ENCODE results near the gene FHAD1. TPM values are rescaled to one million over a fixed set of nuclear protein-coding genes. Genes with fewer than 3 reads are reported as not detected.

FHAD1 gene
- total and polyA plus RNA-seq, 2 donors (not counting 1 experiment from before 2014, with no cell fraction given), result not detected

GRCh38 chr1:15224259-15224869, 22.7 kb upstream of the FHAD1 start:
- Histone ChIP-seq H3K79me2 (ENCODE audit: control insufficient read depth, insufficient read depth, low read length) (no peaks in the 10 kb centered on the region), H3K27me3 (replicated peaks in 1 of 4; ENCODE audit: control extremely low read depth in 1 of 4, control insufficient read depth in 3 of 4, insufficient read depth in 4 of 4, low read length in 3 of 4) (no peaks in the 10 kb centered on the region), H3K9ac (ENCODE audit: low read length) (no peak overlapping the region), H3K4me2 (replicated peaks; ENCODE audit: low read depth, low read length, poor library complexity, severe bottlenecking) (no peak overlapping the region), H3K4me1 (ENCODE audit: control insufficient read depth in 2 of 2, insufficient read depth in 2 of 2, low read length in 2 of 2) (peaks cover 0 to 3% of the 10 kb centered on the region in 2 donors), H3K27ac (ENCODE audit: low read length in 2 of 2) (no peak overlapping the region), H3K9me3 (ENCODE audit: control extremely low read depth in 1 of 3, control insufficient read depth in 2 of 3, insufficient read depth in 1 of 3, low read length in 2 of 3) (no peaks in the 10 kb centered on the region), H3K36me3 (replicated peaks in 1 of 2; ENCODE audit: control extremely low read depth in 1 of 2, control insufficient read depth in 1 of 2, extremely low read depth in 1 of 2, insufficient read depth in 2 of 2, low read length in 1 of 2) (no peaks in the 10 kb centered on the region), H3K4me3 (ENCODE audit: control extremely low read depth in 1 of 5, extremely low read depth in 1 of 5, insufficient read depth in 1 of 5, low read depth in 2 of 5, low read length in 4 of 5) (no peak overlapping the region), H2AFZ (ENCODE audit: insufficient read depth, low read depth, low read length, poor library complexity, severe bottlenecking) (no peak overlapping the region), H4K20me1 (ENCODE audit: control insufficient read depth, insufficient read depth, low read length, poor library complexity, severe bottlenecking) (no peaks in the 10 kb centered on the region)
- intact Hi-C loops (cut with micrococcal nuclease), result no loop called here
- ChIA-PET CTCF (interaction anchor here (1.1 kb wide), 1 partner anchor 16 kb away, joined by 3 read pairs; no protein-coding TSS in a partner anchor), POLR2A (no interaction called here)
- whole genome bisulfite sequencing (ENCODE audit: insufficient coverage), result 60% methylated on average over 6 of the region's 8 CpGs
- Mint-ChIP-seq H3K9me3 (ENCODE audit: insufficient read depth) (no peaks in the 10 kb centered on the region), H3K4me3 (no peak overlapping the region), H3K27me3 (peaks cover 6% of the 10 kb centered on the region), H3K4me1 (peaks cover 8% of the 10 kb centered on the region), H3K27ac (no peak overlapping the region)
- TF ChIP-seq EZH2 (IDR thresholded peaks at IDR 0.05; ENCODE audit: borderline replicate concordance, insufficient read depth, low read depth, low read length, poor library complexity, severe bottlenecking) (no peak), CTCF (IDR thresholded peaks at IDR 0.05) (no peak)
- no peak for DNase-seq
- no peak for ATAC-seq (ENCODE audit: low read depth)

- Mint-ChIP-seq H3K9me3 (ENCODE audit: insufficient read depth) (no peaks in the 10 kb centered on the region), H3K4me1 (peaks cover 8% of the 10 kb centered on the region), H3K4me3 (no peak overlapping the region), H3K27ac (no peak overlapping the region), H3K27me3 (peaks cover 4% of the 10 kb centered on the region)
- Histone ChIP-seq H3K9me3 (ENCODE audit: control extremely low read depth in 1 of 3, control insufficient read depth in 2 of 3, insufficient read depth in 1 of 3, low read length in 2 of 3) (no peaks in the 10 kb centered on the region), H3K4me3 (ENCODE audit: control extremely low read depth in 1 of 5, extremely low read depth in 1 of 5, insufficient read depth in 1 of 5, low read depth in 2 of 5, low read length in 4 of 5) (no peak overlapping the region), H4K20me1 (ENCODE audit: control insufficient read depth, insufficient read depth, low read length, poor library complexity, severe bottlenecking) (no peaks in the 10 kb centered on the region), H3K79me2 (ENCODE audit: control insufficient read depth, insufficient read depth, low read length) (no peaks in the 10 kb centered on the region), H3K27ac (ENCODE audit: low read length in 2 of 2) (no peak overlapping the region), H3K4me1 (ENCODE audit: control insufficient read depth in 2 of 2, insufficient read depth in 2 of 2, low read length in 2 of 2) (peaks cover 0 to 3% of the 10 kb centered on the region in 2 donors), H3K27me3 (replicated peaks in 1 of 4; ENCODE audit: control extremely low read depth in 1 of 4, control insufficient read depth in 3 of 4, insufficient read depth in 4 of 4, low read length in 3 of 4) (no peaks in the 10 kb centered on the region), H3K4me2 (replicated peaks; ENCODE audit: low read depth, low read length, poor library complexity, severe bottlenecking) (no peak overlapping the region), H3K9ac (ENCODE audit: low read length) (no peak overlapping the region), H3K36me3 (replicated peaks in 1 of 2; ENCODE audit: control extremely low read depth in 1 of 2, control insufficient read depth in 1 of 2, extremely low read depth in 1 of 2, insufficient read depth in 2 of 2, low read length in 1 of 2) (no peaks in the 10 kb centered on the region), H2AFZ (ENCODE audit: insufficient read depth, low read depth, low read length, poor library complexity, severe bottlenecking) (no peak overlapping the region)
- ATAC-seq (ENCODE audit: low read depth) (no peak), DNase-seq (no peak)
- TF ChIP-seq CTCF (IDR thresholded peaks at IDR 0.05), result no peak
- no peak for TF ChIP-seq EZH2 (IDR thresholded peaks at IDR 0.05; ENCODE audit: borderline replicate concordance, insufficient read depth, low read depth, low read length, poor library complexity, severe bottlenecking)
- CTCF ChIA-PET, result interaction anchor here (1.1 kb wide), 1 partner anchor 16 kb away, joined by 3 read pairs; no protein-coding TSS in a partner anchor
- WGBS (ENCODE audit: insufficient coverage), result 86% methylated on average over 3 of the region's 4 CpGs
- intact Hi-C loops (cut with micrococcal nuclease), result no loop called here
- POLR2A ChIA-PET, result no interaction called here
These were observed 22.0 kb upstream of the FHAD1 start for GRCh38 chr1:15224974-15225373.
